ENCODE data around the gene PEX6.
"Not testable (repeated sequence)": the region's sequence is repeated elsewhere in the genome, so short reads cannot be mapped to it uniquely, and the experiment has no call there.

The PEX6 gene

DNA sequence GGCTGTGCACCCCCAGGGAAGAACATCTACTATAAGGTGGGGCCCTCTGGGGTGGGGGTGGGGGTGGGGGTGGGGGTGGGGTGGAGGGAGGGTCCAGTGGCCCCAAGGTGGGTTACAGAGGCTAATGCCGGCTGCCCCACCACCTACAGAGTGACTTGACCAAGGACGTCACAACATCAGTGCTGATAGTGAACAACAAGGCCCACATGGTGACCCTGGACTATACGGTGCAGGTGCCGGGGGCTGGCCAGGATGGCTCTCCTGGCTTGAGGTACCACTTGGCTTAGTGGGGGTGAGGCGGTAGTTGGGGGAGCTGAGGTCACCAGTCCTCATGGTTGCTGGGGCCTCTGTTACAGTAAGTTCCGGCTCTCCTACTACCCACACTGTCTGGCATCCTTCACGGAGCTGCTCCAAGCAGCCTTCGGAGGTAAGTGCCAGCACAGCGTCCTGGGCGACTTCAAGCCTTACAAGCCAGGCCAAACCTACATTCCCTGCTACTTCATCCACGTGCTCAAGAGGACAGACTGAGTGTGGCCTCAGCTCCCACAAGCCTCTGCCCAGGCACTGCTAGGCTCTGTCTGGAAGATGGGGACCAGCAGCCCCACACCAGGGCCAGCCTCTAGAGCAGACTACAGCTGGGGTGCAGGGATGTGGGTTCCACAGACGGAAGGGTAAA is 15.7 kb downstream of the PEX6 start:
- DNase-seq: no peak

DNA sequence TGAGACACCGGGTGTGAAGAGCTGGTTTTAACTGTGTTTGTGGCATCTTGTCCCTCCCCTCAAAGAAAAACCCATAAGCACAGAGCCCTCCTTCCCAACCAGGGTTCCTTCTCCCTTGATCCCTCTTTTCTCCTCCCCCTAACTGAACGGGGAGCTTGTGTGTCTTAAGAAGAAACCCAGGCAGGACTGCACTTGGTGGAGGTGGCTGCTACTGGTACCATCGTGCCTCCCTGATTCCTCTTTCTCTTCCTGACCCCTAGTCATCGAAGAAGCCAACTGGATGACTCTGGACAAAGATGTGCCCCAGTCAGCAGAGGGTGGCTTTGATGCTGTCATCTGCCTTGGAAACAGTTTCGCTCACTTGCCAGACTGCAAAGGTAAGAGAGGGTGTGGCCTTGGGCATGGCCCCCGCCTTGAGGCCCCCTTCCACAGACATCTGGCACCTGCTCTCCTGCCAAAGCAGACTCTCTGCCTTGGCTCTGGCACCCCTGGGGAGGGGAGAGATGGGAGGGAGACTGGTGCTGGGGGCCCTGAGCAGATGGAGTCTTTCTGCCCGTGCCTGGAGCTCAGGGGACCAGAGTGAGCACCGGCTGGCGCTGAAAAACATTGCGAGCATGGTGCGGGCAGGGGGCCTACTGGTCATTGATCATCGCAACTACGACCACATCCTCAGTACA is 16.3 kb downstream of the PEX6 start:
- DNase-seq: no peak

DNA sequence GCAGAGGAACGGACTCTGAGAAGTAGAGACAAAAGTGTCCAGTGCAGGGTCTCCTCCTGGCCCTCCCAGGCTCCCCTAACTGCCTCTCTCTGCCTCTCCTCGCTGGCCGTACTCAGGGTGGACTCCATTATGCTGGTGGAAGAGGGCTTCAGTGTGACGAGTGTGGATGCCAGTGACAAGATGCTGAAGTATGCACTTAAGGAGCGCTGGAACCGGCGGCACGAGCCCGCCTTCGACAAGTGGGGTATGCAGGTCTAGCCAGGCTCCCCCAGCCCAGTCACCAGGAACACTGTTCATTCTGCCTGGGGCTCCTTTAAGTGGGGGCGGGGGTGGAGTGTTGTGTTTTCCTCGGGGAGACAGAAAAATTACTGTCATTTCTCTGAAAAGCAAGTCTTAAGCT is 16.9 kb downstream of the PEX6 start:
- DNase-seq: no peak

DNA sequence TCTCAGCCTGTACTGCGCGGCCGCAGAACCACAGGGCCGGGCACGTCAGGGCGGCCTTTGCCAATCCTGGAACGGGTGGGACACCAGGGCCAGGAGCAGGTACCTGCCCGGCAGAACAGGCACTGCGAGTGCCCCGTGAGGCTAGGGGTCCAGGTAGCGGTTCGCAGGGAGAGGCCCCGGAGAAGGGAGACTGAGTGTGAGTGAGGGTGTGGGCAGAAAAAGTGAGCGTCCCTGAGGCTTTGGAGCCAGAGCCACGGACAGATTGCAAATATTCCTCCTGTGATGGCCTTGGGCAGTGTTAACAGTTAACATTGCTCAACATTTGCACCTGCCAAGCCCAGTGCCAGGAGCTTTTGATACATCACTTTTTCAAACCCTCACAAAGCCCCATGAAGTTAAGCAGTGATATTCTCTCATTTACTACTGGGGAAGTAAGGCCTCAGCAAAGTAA is 17.9 kb downstream of the PEX6 start:
- no peak for DNase-seq

DNA sequence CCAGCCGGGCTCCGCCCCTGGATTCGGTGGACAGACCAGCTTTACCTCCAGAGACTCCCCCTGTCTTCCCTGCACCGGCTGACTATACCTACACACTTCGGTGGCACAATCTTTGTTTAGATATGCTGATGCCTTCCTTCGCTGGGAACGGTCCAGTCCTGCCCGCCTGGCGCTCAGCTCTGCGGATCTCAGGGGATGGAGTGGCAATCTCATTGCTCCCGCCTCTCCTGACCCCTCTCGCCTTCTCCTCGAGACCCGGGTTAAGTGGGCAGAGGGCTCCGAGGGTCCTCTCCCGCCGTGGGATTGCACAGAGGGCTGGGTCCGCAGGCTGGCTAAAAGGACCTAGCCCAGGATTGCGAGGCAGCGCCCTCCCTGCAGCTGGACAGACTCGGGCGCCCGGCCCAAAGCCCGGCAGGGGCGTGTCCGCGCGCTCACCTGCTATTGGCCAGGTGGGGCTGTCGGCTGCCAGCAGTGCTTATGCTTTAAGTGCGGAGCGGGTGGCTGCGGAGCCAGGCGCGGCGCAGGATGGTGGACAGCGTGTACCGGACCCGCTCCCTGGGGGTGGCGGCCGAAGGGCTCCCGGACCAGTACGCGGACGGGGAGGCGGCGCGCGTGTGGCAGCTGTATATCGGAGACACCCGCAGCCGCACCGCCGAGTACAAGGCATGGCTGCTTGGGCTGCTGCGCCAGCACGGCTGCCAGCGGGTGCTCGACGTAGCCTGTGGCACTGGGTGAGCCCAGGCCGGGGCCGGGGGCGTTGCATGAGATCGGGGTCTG is 18.6 kb downstream of the PEX6 start, which contains the start of gene GNMT:
Gene GNMT (plus strand): TSS at position 512 of the 777 bp plus-strand sequence. CDS start 14 bp downstream, at position 526.
- DNase-seq: peak; percentile 34 to 52

DNA sequence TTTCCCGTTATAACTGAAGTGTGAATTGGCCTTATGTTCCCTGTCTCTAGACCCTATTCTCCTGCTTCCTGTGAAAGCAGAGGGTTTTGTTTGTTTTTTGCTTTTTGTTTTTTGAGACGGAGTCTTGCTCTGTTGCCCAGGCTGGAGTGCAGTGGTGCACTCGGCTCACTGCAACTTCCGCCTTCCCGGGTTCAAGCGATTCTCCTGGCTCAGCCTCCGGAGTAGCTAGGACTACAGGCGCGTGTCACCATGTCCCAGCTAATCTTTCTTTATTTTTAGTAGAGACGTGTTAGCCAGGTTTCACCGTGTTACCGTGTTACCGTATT is 19.1 kb downstream of the PEX6 start:
- DNase-seq: no peak

DNA sequence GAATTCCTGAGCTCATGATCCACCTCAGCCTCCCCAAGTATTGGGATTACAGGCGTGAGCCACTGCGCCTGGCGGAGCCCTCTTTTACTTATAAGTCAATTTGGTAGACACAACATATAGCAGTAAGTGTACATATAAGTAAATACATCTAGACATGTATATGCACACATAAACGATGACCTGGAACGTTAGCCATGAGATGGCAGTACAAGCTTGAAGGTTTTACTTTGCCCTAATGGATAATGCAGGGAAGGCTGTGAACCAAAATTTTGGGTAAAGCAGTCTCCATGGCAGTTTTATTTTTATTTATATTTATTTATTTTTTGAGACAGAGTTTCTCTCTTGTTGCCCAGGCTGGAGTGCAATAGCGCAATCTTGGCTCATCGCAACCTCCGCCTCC is 20.9 kb downstream of the PEX6 start:
- DNase-seq: no peak

DNA sequence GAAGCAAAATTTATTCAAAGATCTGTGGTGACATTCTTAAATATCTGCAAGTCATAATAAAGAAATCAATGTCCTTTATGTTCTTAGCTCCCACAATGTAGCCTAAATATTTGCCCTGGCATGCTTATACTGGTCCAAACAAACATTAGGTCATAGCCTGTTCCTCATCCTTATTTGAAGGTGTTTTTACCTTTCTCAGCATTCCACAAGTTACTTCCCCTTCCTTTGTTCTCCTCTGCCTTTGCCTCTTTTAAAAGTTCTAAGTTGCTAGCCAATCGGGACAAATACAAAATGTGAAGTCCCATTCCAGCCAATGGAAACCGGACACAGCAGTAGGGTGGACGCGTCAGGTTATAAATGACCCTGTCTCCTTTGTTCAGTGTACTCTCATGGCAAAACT is 24.6 kb downstream of the PEX6 start:
- DNase-seq: not testable (repeated sequence)

DNA sequence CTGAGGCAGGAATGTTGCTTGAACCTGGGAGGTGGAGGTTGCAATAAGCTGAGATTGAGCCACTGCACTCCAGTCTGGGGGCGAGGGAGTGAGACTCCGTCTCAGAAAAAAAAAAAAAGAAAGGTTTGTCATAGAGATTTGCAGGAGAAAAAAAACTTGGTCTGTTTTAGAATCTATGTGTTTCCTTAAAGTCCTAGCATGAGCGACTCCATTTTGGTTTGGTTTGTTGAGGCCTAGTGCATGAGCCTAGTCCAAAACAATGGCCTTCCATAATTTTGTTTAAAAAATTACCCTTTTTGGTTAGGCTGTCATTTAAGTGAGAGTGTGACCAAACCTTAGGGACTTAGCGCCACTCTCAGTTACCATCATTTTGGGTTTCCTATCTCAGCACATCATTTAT is 26.6 kb downstream of the PEX6 start:
- DNase-seq: no peak

DNA sequence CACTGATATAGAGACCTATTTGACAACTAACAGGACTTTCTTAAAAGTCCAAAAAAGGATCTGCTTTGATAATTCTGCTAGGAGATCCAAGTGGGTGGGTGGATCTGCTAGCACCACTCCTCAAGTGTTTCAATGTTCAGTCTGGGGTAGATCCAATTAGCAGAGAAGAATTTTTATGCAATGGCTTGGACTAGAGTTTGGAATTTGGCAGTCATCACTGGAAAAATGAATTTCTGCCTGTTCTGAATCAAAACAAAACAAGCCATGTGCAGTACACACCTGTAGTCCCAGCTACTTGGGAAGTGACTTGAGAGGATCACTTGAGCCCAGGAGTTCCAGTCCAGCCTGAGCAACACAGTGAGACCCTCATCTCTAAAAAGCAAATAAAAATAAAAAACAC is 31.0 kb downstream of the PEX6 start:
- DNase-seq: no peak

DNA sequence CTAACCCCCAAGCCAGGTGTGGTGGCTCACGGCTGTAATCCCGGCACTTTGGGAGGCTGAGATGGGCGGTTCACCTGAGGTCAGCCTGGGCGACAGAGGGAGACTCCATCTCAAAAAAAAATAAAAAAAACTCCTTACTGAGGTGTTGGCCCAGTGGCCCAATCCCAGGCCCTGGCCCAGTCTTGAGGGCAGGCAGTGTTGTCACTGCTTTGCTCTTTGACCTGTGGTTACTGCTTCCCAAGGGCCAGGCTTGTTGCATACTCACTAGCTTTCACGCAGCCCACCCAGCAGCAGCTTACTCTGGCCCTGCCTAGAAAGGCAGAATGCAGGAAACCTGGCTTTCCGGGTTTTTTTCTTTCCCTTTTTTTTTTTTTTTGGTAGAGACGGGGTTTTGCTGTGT is 36.5 kb downstream of the PEX6 start:
- no peak for DNase-seq

DNA sequence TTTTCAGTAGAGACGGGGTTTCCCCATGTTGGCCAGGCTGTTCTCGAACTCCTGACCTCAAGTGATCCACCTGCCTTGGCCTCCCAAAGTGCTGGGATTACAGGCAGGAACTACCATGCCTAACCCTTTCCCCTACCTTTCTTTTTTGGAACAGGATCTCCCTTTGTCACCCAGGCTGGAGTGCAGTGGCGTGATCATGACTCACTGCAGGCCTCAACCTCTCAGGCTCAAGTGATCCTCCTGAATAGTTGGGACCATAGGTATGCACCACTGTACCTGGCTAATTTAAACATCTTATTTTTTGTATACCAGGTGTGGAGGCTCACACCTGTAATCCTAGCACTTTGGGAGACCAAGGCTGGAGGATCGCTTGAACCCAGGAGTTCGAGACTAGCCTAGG is 37.6 kb downstream of the PEX6 start:
- not testable (repeated sequence) for DNase-seq

DNA sequence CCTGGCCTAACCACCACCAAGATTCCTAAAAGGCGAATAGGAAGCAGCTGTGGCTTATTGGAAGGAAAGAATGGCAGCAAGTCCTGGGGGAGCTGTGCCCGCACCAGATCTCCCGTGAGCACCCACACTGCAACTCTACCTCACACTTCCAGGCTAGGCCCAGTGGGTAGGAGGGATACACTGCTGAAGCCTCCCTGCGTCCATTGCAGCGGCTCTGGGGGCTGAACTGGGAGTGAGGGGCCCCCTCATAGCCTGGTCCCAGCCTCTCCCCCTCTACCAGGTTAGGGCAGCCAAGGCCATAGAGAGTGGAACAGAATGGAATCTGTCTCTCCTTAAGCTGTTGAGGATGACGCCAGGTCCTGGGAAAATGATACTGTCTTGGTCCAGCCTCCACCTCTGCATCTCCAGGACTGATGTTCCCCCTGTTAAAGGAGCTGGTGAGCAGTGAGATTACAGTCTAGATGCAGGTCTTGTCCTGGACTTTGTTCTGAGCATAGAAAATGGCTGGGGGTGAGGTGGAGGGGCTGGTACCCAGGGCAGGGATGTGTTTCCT is 38.4 kb downstream of the PEX6 start:
- no peak for DNase-seq

DNA sequence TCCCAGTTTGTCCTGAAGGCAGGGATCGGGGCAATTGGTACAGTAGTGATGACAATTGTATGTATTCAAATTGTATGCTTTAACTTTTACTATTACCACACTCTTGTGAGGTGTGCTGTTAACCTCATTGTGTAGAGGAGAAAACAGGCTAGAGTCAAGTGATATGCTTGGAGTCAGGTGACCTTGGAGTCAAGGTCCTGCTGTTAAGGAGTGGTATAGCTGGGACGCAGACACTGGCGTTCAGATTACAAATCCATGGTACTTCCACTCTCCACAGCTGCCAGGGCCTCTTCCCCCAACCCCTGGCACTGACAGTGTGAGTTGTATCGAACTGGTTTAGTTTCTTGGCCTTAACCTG is 39.2 kb downstream of the PEX6 start:
- DNase-seq: no peak

DNA sequence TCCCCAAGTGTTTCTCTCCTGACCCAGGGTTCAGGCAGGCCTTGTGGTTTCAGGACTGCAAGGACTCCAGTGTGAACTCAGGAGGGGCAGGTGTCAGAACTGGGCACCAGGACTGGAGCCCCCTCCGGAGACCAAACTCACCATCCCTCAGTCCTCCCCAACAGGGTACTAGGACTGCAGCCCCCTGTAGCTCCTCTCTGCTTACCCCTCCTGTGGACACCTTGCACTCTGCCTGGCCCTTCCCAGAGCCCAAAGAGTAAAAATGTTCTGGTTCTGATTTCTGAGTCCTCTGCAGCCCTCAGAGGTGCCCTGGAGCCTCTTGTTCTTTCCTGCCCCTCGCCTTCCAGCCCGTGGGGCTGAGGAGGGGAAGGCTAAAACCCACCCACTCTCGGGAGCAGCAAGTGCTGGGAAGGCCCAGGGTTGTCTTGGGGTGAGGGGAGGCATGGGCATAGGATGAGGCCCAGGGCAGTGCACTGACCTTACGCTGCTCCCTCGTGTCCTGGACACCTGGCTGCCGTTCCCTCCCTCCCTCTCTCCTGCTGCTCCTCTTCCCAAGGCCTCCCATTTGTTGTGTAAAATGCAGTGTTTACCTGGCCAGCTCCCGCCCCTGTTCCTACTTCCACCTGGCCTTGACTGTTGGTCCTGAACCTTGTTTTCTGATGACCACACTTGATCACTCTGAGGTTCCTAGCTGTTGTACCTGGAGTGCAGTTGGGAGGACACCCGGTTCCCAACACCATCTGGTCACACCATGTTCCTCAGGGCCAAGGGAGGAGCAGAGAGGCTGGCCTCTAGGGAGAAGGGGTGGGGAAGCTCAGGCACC is 39.8 kb downstream of the PEX6 start:
- DNase-seq: no peak

DNA sequence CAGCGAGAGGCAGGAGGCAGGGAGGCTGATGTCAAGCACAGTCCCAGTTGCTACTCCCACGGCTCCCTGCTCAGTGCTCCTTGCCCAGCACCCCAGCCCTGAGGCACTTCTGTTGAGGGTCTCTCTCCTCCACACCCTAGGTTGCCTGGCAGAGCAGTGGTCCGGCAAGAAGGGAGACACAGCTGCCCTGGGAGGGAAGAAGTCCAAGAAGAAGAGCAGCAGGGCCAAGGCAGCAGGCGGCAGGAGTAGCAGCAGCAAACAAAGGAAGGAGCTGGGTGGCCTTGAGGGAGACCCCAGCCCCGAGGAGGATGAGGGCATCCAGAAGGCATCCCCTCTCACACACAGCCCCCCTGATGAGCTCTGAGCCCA is 40.6 kb downstream of the PEX6 start:
- DNase-seq: no peak

DNA sequence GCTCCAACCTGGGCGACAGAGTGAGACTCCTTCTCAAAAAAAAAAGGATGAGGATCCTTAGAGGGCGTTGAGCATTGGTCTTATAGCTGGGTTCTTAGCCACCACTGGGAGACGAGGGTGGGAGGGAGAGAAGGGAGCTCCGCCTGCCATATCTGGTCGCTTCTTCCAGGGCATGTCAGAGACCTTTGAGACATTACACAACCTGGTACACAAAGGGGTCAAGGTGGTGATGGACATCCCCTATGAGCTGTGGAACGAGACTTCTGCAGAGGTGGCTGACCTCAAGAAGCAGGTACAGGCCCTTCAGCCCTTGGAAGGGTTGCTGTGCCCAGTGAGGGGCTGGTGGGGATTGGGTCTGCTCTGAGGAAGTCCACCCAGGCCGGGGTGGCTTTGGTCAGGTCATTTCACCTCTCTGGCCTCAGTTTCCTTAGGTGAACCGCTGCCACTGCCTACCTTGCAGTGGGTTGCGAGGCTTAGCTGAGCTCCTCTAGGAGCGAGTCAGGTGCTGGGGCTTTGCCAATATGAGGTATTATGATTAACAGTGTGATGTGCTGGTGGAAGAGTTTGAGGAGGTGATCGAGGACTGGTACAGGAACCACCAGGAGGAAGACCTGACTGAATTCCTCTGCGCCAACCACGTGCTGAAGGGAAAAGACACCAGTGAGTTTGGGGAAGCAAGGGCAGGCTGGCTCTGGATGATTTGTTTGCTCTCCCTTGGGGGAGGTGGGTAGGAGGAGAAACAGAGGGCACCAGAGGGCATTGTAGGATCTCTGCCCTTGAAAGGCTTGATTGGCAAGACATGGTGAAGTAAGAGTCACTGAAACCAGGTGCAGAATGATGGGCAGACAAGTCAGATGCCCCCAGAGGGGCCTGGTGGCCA is 41.2 kb downstream of the PEX6 start:
- DNase-seq: no peak

DNA sequence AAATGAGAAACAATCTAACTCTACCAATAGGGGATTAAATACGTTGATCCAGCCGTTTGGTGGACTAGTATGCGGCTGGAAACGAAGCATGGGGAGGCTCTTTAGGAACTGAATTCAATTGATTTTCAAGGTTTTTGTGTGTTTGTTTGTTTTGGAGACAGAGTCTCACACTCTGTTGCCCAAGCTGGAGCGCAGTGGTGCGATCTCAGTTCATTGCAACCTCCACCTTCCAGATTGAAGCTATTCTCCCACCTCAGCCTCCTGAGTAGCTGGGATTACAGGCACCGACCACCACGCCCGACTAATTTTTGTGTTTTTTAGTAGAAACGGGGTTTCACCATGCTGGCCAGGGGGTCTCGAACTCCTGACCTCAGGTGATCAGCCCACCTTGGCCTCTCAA is 42.6 kb downstream of the PEX6 start:
- no peak for DNase-seq

DNA sequence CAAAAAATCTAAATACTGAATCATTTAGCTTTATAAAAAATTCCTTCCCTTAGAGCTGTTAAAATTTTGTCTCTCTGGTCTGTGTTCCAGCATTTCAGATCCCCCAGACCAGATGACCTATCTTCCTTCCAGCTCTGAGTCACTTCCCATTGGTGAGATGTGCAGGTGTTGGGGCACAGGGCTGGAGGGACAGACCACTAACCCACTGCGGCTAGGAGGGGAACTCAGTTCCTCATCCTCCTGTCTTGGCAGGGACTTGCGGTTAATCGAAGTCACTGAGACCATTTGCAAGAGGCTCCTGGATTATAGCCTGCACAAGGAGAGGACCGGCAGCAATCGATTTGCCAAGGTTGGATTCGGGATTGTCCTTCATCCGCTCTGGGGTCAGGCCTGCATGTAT is 43.7 kb downstream of the PEX6 start:
- DNase-seq: no peak

DNA sequence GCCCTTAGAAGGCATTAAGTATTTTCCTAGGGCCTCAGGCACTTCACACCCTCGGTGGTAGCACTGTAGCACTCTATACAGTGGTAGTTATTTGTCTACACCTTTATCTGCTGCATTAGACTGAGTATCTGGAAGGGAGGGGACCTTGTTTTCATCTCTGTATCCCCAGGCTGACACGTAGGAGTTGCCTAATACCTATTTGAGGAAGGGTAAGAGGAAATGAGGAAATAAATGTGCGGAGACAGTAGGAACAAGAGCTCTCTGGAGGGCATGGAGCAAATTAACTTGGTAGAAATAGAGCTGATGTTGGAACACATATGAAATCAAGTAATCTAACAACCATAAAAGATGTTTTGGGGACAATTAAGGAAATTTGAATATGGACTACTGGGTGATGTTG is 45.8 kb downstream of the PEX6 start:
- DNase-seq: no peak

DNA sequence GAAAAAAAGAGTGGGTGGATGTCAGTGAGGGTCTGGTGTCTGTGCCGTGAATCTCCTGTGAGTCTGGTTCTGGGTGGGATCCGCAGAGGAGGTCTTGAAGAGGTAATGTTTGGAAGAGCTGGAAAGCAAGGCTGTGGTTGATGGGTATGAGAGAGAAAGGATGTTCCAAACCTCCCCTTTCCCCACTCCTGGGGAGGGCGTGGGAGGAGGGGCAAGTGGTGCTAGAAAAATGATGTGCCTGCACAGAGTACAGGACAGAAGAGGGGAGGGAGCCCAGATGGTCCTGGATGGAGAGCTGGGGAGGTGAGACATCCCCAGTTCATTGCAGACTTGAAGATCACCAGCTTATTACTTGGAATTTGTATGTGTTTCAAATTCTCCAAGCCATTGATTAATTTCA is 46.6 kb downstream of the PEX6 start:
- DNase-seq: no peak

DNA sequence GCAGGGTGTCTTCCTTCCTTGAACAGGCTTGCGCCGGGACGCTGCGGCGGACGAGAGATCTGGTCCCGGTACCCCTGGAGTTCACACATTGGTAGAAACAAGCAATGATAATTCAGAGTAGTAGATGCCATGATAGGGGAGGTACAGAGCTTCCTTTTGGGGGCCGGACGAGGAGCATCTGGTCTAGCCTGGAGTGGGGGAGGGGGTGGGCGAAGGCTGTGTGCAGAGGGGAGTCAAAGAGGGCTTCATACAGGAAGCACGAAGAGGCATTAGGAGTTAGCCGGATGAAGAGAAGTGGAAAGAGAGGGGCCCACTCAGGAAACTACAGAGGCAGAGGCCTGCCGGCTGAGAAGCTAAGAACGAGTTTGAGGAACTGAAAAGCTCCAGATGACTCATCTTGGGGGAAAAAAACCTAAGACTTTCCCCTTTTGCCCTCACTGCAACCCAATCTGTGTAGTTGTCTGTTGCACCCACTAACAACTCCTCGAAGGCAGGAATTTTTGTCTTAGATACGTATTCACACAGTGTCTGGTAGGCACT is 49.1 kb downstream of the PEX6 start:
- DNase-seq: peak; percentile 65 to 70

All from stimulated activated CD4-positive, alpha-beta T cell treated with anti-CD3 and anti-CD28 coated beads, Interleukin-2, amount 100 ng/mL, for 24 hours (primary cell).